MM.1S (cell line): ENCODE measurements around the gene MT3.
"Not testable (repeated sequence)": the region's sequence is repeated elsewhere in the genome, so short reads cannot be mapped to it uniquely, and the experiment has no call there.

Experiments used
- DNase-seq: peaks from one replicate; pipeline ENCODE4 v3.0.0-alpha.2; 2015
- H2AFZ ChIP-seq: fragments of 300-600 bp; sonication (generic); 2 replicates; pipeline ENCODE4 v1.6.0; 2016; ENCODE audit warnings: antibody characterized with exemption, low read length
- H3F3A ChIP-seq: fragments of 300-600 bp; sonication (generic); 2 replicates; pipeline ENCODE4 v1.6.1; 2016; ENCODE audit warnings: mild to moderate bottlenecking, antibody characterized with exemption, low read length, moderate library complexity, mixed read lengths; ENCODE audit not compliant: insufficient read depth
- H3K27ac ChIP-seq: fragments of 300-600 bp; sonication (generic); 2 replicates; pipeline ENCODE4 v1.5.1; 2016; ENCODE audit warnings: mild to moderate bottlenecking, low read length
- H3K27me3 ChIP-seq: fragments of 300-600 bp; sonication (generic); replicated peaks from 2 replicates; pipeline ENCODE4 v1.6.0; 2016; ENCODE audit warnings: low read length; ENCODE audit not compliant: insufficient read depth
- H3K36me3 ChIP-seq: fragments of 300-600 bp; sonication (generic); replicated peaks from 2 replicates; pipeline ENCODE4 v1.6.1; 2016; ENCODE audit warnings: mild to moderate bottlenecking, low read length, mixed read lengths; ENCODE audit not compliant: insufficient read depth
- H3K4me1 ChIP-seq: fragments of 300-600 bp; sonication (generic); 2 replicates; pipeline ENCODE4 v1.6.1; 2016; ENCODE audit warnings: low read length, mixed read lengths
- H3K4me2 ChIP-seq: fragments of 300-600 bp; sonication (generic); 2 replicates; pipeline ENCODE4 v1.6.0; 2016; ENCODE audit warnings: low read depth, low read length
- H3K4me3 ChIP-seq: fragments of 300-600 bp; sonication (generic); 2 replicates; pipeline ENCODE4 v1.5.1; 2016; ENCODE audit warnings: low read length, mixed read lengths
- H3K79me2 ChIP-seq: fragments of 300-600 bp; sonication (generic); 2 replicates; pipeline ENCODE4 v1.6.1; 2016; ENCODE audit warnings: mixed run types, low read length, mixed read lengths
- H3K9ac ChIP-seq: fragments of 300-600 bp; sonication (generic); 2 replicates; pipeline ENCODE4 v1.6.1; 2016; ENCODE audit warnings: low read length, mixed read lengths
- H3K9me2 ChIP-seq: fragments of 300-600 bp; sonication (generic); replicated peaks from 2 replicates; pipeline ENCODE4 v1.6.1; 2016; ENCODE audit warnings: mild to moderate bottlenecking, low read length, mixed read lengths; ENCODE audit not compliant: insufficient read depth
- H3K9me3 ChIP-seq: fragments of 300-600 bp; sonication (generic); replicated peaks from 2 replicates; pipeline ENCODE4 v1.6.1; 2016; ENCODE audit warnings: mild to moderate bottlenecking, low read length, mixed read lengths; ENCODE audit not compliant: insufficient read depth
- H4K20me1 ChIP-seq: fragments of 300-600 bp; sonication (generic); 2 replicates; pipeline ENCODE4 v1.6.1; 2016; ENCODE audit warnings: mild to moderate bottlenecking, low read length, moderate library complexity, mixed read lengths; ENCODE audit not compliant: insufficient read depth
- CTCF ChIP-seq: fragments of 300-600 bp; sonication (generic); IDR thresholded peaks from 2 replicates; pipeline ENCODE4 v1.5.1; 2016; ENCODE audit warnings: antibody characterized with exemption, low read length, mixed read lengths
- EZH2 ChIP-seq: fragments of 300-600 bp; sonication (generic); optimal IDR thresholded peaks from 2 replicates; pipeline ENCODE3; 2017; ENCODE audit warnings: low read depth, mild to moderate bottlenecking, antibody characterized with exemption, low read length, mixed read lengths
- EZH2phosphoT487 ChIP-seq: fragments of 300-600 bp; sonication (generic); IDR thresholded peaks from 2 replicates; pipeline ENCODE4 v1.6.1; 2018; ENCODE audit warnings: antibody characterized with exemption, low read length

MT3 gene

GRCh38 chr16:56580391-56581048 is 8.8 kb upstream of the MT3 start:
- H3K4me2 ChIP-seq: no peak overlapping the region
- no peak overlapping the region for H3K9ac ChIP-seq
- H3K4me1 ChIP-seq: peaks cover 8% of the 10 kb centered on the region
- no peaks in the 10 kb centered on the region for H4K20me1 ChIP-seq
- H3K9me3 ChIP-seq: no peaks in the 10 kb centered on the region
- no peak for TF ChIP-seq CTCF
- no peak for TF ChIP-seq EZH2
- no peak for TF ChIP-seq EZH2phosphoT487
- no peak for DNase-seq
- no peaks in the 10 kb centered on the region for H3K79me2 ChIP-seq
- 0 out of 2 replicates have a peak, but pooled peaks cover under 1% of the 10 kb centered on the region for H3K27me3 ChIP-seq
- H2AFZ ChIP-seq: no peak overlapping the region
- no peaks in the 10 kb centered on the region for H3K9me2 ChIP-seq
- no peaks in the 10 kb centered on the region for H3K36me3 ChIP-seq
- H3K27ac ChIP-seq: no peak overlapping the region
- no peak overlapping the region for H3K4me3 ChIP-seq
- no peaks in the 10 kb centered on the region for H3F3A ChIP-seq

DNA sequence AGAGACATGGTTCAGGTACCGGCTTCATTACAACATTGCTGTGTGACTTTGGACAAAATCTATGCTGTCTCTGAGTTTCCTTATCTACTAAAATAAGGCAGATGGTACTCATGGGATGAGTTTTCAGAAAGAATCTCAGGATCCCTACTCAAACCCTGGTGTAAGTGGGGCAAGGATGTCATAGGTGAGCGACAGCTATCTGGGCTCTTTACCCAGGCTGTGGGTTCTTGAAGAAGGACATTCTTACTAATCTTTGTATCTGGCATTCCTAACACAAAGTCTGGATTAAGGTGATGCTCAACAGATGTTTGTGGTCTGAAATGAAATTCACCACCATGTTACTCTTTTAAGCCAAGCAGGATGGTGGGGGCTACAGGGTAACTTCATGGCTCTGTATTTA is 6.4 kb upstream of the MT3 start:
- H3K4me1 ChIP-seq, H3K79me2 ChIP-seq, H3K4me2 ChIP-seq, H3K9me3 ChIP-seq, H3K9ac ChIP-seq, DNase-seq, H3K27ac ChIP-seq, H2AFZ ChIP-seq, H3F3A ChIP-seq, H3K4me3 ChIP-seq, H4K20me1 ChIP-seq, H3K36me3 ChIP-seq, H3K9me2 ChIP-seq: not testable (repeated sequence)
- H3K27me3 ChIP-seq: peaks cover 16% of the 10 kb centered on the region; the same call in 1 of the 2 replicates

DNA sequence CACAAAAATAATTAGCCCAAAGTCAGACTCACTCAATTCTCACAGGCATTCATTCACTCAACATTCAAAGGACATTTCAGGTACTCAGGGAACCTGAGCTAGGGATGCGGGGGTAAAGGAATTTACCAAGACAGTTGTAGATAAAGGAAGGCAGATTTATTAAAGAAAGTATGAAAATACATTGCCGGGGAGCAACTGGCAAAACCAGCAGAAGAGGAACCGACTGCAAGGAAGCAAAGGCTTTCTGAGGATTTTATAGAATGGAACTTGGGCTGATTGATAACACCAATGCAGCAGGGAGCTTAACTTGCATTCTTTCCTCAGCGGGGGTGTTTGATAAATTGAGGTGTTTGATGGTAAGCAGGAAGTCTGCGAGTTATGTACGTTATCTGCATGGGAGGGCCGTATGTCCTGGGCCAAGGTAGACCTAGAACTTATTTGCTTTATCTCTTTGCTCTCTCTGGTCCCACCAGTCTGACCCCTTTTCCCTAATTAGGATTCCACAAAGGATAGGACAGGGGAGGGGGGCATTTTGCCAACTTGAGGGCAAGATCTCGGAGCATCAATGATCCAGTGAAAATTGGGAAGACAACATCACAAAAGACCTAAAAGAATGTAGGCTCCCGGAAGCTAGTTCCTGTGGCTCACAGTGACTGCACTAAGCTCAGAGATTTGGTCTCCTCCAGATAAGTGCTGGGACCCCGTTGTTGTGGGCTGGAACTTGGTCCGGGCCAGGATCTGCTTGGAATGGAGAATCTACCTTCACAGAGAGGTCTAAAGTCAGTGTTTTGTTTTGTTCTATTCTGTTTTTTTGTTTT is 5.8 kb upstream of the MT3 start:
- no peak overlapping the region for H3K4me2 ChIP-seq
- no peak for DNase-seq
- no peaks in the 10 kb centered on the region for H3K36me3 ChIP-seq
- no peaks in the 10 kb centered on the region for H3K9me3 ChIP-seq
- H3K4me1 ChIP-seq: no peaks in the 10 kb centered on the region
- no peaks in the 10 kb centered on the region for H3F3A ChIP-seq
- no peak overlapping the region for H3K9ac ChIP-seq
- peaks cover 20% of the 10 kb centered on the region; the same call in 1 of the 2 replicates for H3K27me3 ChIP-seq
- H2AFZ ChIP-seq: no peak overlapping the region
- H3K4me3 ChIP-seq: no peak overlapping the region
- no peak for TF ChIP-seq EZH2phosphoT487
- no peak for TF ChIP-seq EZH2
- H3K79me2 ChIP-seq: no peaks in the 10 kb centered on the region
- no peaks in the 10 kb centered on the region for H3K9me2 ChIP-seq
- no peaks in the 10 kb centered on the region for H4K20me1 ChIP-seq
- H3K27ac ChIP-seq: no peak overlapping the region

DNA sequence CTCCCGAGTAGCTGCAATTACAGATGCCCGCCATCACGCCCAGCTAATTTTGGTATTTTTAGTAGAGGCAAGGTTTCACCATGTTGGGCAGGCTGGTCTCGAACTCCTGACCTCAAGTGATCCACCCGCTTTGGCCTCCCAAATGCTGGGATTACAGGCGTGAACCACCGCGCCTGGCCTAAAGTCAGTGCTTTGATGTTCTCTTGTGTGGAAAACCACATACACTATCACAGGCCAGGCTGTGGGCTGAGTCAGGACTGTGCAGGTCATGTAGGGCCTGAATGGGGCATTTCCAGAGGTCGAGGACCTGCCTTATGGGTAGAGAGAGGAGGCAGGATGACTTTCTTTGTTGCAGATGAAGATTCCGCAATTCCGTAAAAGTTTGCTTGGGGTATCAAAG is 5.1 kb upstream of the MT3 start:
- H3K4me2 ChIP-seq: no peak overlapping the region
- H3K4me1 ChIP-seq: no peaks in the 10 kb centered on the region
- peaks cover 25% of the 10 kb centered on the region for H3K27me3 ChIP-seq
- H2AFZ ChIP-seq: no peak overlapping the region
- H3K27ac ChIP-seq: no peak overlapping the region
- H3K36me3 ChIP-seq: no peaks in the 10 kb centered on the region
- H3K9me2 ChIP-seq: no peaks in the 10 kb centered on the region
- H3K9ac ChIP-seq: no peak overlapping the region
- DNase-seq: no peak
- no peak for TF ChIP-seq EZH2
- TF ChIP-seq EZH2phosphoT487: no peak
- no peak for TF ChIP-seq CTCF
- H3K4me3 ChIP-seq: no peak overlapping the region
- no peaks in the 10 kb centered on the region for H3K9me3 ChIP-seq
- no peaks in the 10 kb centered on the region for H3F3A ChIP-seq
- no peaks in the 10 kb centered on the region for H3K79me2 ChIP-seq
- no peaks in the 10 kb centered on the region for H4K20me1 ChIP-seq
